HepG2 (cell line): ENCODE measurements around the gene RHBDD1. TPM values are rescaled to one million over a fixed set of nuclear protein-coding genes. Genes with fewer than 3 reads are reported as not detected.
A peak's percentile ranks its signal among the peaks of the same experiment; 100 is the strongest.

Experiments
- ATAC-seq: fragments of 200-7000 bp; cut with Tn5 transposase; 3 replicates; pipeline ENCODE4 v1.9.1; 2020; ENCODE audit warnings: mild to moderate bottlenecking, moderate library complexity
- BruUV-seq: library from RNA; stranded (reverse); fragments of 400-500 nt; replicated peaks from 2 replicates; lab custom pipeline; 2021; lab: Mats Ljungman, UMichigan
- CTCF ChIA-PET: fragments of 300-600 bp; formaldehyde crosslinking; extraction: SDS; loops from one replicate; lab custom pipeline; 2021; ENCODE audit warnings: low total read pairs, inconsistent platforms, low intra/inter-chr PET ratio; lab: Yijun Ruan, JAX
- POLR2A ChIA-PET: fragments of 350-600 bp; sonication (Branson Sonifier 250); formaldehyde crosslinking; loops from one replicate; lab custom pipeline; 2020; ENCODE audit warnings: antibody characterized with exemption, inconsistent platforms; lab: Yijun Ruan, JAX
- DNase-seq: peaks from one replicate; pipeline ENCODE4 v3.0.0-alpha.2; 2015; ENCODE audit warnings: low spot score
- FAIRE-seq: peaks from 3 replicates; lab custom pipeline; 2011; peaks lifted over from hg19 to GRCh38; lab: Jason Lieb, UNC
- H2AFZ ChIP-seq: one replicate; pipeline ENCODE4 v1.6.1; 2011; ENCODE audit warnings: low read length, inconsistent platforms
- H3K27ac ChIP-seq: fragments of 300-600 bp; 3 replicates; pipeline ENCODE4 v1.8.0; 2011; ENCODE audit warnings: mixed run types, mild to moderate bottlenecking, mixed read lengths, low read length, inconsistent platforms; ENCODE audit not compliant: insufficient read depth; ENCODE audit errors: extremely low read length
- H3K27me3 ChIP-seq, 2 experiments: fragments of 200-600 bp in 1 of 2; 2 replicates in 1 of 2; 3 replicates in 1 of 2; pipeline versions ENCODE4 v1.6.0 to v1.8.0; 2011; ENCODE audit warnings: low read length in 2 of 2, mild to moderate bottlenecking in 2 of 2, moderate library complexity in 2 of 2, inconsistent platforms in 1 of 2; ENCODE audit not compliant: insufficient read depth in 2 of 2, control insufficient read depth in 1 of 2
- H3K36me3 ChIP-seq, 2 experiments: fragments of 200-600 bp in 1 of 2; replicated peaks in 1 of 2; 2 replicates in 1 of 2; 3 replicates in 1 of 2; pipeline versions ENCODE4 v1.5.1 to v1.8.0; 2011; ENCODE audit warnings: low read length in 2 of 2, inconsistent platforms in 1 of 2; ENCODE audit not compliant: insufficient read depth in 2 of 2, control insufficient read depth in 1 of 2
- H3K4me1 ChIP-seq: 2 replicates; pipeline ENCODE4 v1.5.1; 2012; ENCODE audit warnings: low read length, inconsistent platforms; ENCODE audit not compliant: insufficient read depth
- H3K4me2 ChIP-seq: 2 replicates; pipeline ENCODE4 v1.6.0; 2011; ENCODE audit warnings: low read depth, low read length, inconsistent platforms
- H3K4me3 ChIP-seq, 3 experiments: fragments of 200-600 bp in 1 of 3; sonication (generic), shearing (Covaris generic) in 1 of 3; replicated peaks in 1 of 3; 2 replicates each; pipeline ENCODE4 v1.5.1; 2011 to 2016; ENCODE audit warnings: low read length in 3 of 3, inconsistent platforms in 2 of 3, low read depth in 2 of 3, mild to moderate bottlenecking in 2 of 3, control low read depth in 1 of 3, mixed read lengths in 1 of 3; ENCODE audit not compliant: insufficient read depth in 1 of 3
- H3K79me2 ChIP-seq: one replicate; pipeline ENCODE4 v1.6.1; 2011; ENCODE audit warnings: low read length, inconsistent platforms; ENCODE audit not compliant: insufficient read depth
- H3K9ac ChIP-seq: 2 replicates; pipeline ENCODE4 v1.6.0; 2011; ENCODE audit warnings: mild to moderate bottlenecking, low read depth, low read length, inconsistent platforms; ENCODE audit not compliant: insufficient read depth
- H3K9me3 ChIP-seq: 2 replicates; pipeline ENCODE4 v1.5.1; 2012; ENCODE audit warnings: mild to moderate bottlenecking, low read length
- H4K20me1 ChIP-seq: 2 replicates; pipeline ENCODE4 v1.6.0; 2011; ENCODE audit warnings: inconsistent platforms, mild to moderate bottlenecking, low read length, moderate library complexity; ENCODE audit not compliant: insufficient read depth
- AGO2 ChIP-seq: fragments of 200-400 bp; formaldehyde crosslinking; optimal IDR thresholded peaks from 2 replicates; pipeline ENCODE3; 2017; ENCODE audit warnings: mild to moderate bottlenecking, low read depth, low read length, moderate library complexity
- FOXO1 ChIP-seq: sonication (generic); formaldehyde crosslinking; IDR thresholded peaks from 2 replicates; pipeline ENCODE4 v1.4.0; 2020; ENCODE audit warnings: missing genetic modification reagents
- GABPB1 ChIP-seq: IDR thresholded peaks from 2 replicates; pipeline ENCODE4 v1.6.1; 2016; ENCODE audit warnings: mild to moderate bottlenecking, missing genetic modification reagents, moderate library complexity, missing compliant biosample characterization
- ISX ChIP-seq: sonication (generic); formaldehyde crosslinking; conservative IDR thresholded peaks from 2 replicates; pipeline ENCODE4 v1.5.0; 2020; ENCODE audit warnings: missing genetic modification reagents
- JUNB ChIP-seq: sonication (generic); formaldehyde crosslinking; IDR thresholded peaks from 2 replicates; pipeline ENCODE4 v1.8.0; 2022; ENCODE audit warnings: missing genetic modification reagents, mild to moderate bottlenecking, borderline replicate concordance
- LCORL ChIP-seq, 2 experiments: fragments of 450-650 bp in 1 of 2; sonication (generic) in 1 of 2; formaldehyde crosslinking in 1 of 2; IDR thresholded peaks; 2 replicates each; pipeline versions ENCODE4 v1.5.0 to v1.6.1; 2017 to 2020; ENCODE audit warnings: antibody characterized with exemption in 1 of 2, missing genetic modification reagents in 1 of 2
- MIER3 ChIP-seq: IDR thresholded peaks from 2 replicates; pipeline ENCODE4 v1.6.1; 2016; ENCODE audit warnings: missing compliant biosample characterization, borderline replicate concordance
- MXD4 ChIP-seq: IDR thresholded peaks from 2 replicates; pipeline ENCODE4 v1.6.1; 2016; ENCODE audit warnings: mild to moderate bottlenecking, missing biosample characterization, missing genetic modification reagents
- POGZ ChIP-seq: sonication (generic); formaldehyde crosslinking; IDR thresholded peaks from 2 replicates; pipeline ENCODE4 v1.4.0; 2020; ENCODE audit warnings: mild to moderate bottlenecking, missing genetic modification reagents
- SALL1 ChIP-seq: sonication (generic); formaldehyde crosslinking; IDR thresholded peaks from 2 replicates; pipeline ENCODE4 v1.8.0; 2022; ENCODE audit warnings: mild to moderate bottlenecking, missing genetic modification reagents
- ZNF382 ChIP-seq: sonication (generic); formaldehyde crosslinking; IDR thresholded peaks from 2 replicates; pipeline ENCODE4 v1.5.0; 2020; ENCODE audit warnings: missing genetic modification reagents, mild to moderate bottlenecking, borderline replicate concordance
- ZNF446 ChIP-seq: sonication (generic); formaldehyde crosslinking; IDR thresholded peaks from 2 replicates; pipeline ENCODE4 v1.5.0; 2020; ENCODE audit warnings: mild to moderate bottlenecking, missing genetic modification reagents
- WGBS: methylation state at CpG from one replicate; pipeline ENCODE4 v1.1.6; 2017; ENCODE audit warnings: low lambda C conversion rate; 5-methylcytosine and 5-hydroxymethylcytosine counted together
- in situ Hi-C: cut with HindIII; loops from 2 replicates; pipeline ENCODE4 v1.10.0; 2017; ENCODE audit warnings: low pct_unique_long_range_greater_than_20kb; ENCODE audit not compliant: extremely low pct_ligation_motif_present
- intact Hi-C: fragments of 100-400 bp; cut with micrococcal nuclease; formaldehyde crosslinking; loops from one replicate; pipeline ENCODE4 v1.10.0; 2022; ENCODE audit not compliant: unreplicated experiment
- polyA plus RNA-seq, 8 experiments: library from polyadenylated mRNA; depleted of rRNA in 3 of 8; stranded (reverse) in 7 of 8; unstranded in 1 of 8; fragments of >200 nt; fragmentation: Illumina TruSeq in 4 of 8; extraction: Trizol in 4 of 8; gene quantifications; 2 replicates each; pipeline versions ENCODE4 v1.2.1 to v1.2.3, GENCODE V29; 2011 to 2016; ENCODE audit warnings: low read depth in 4 of 8, missing spikeins in 1 of 8, mixed read lengths in 1 of 8; ENCODE audit not compliant: insufficient read depth in 1 of 8
- total RNA-seq, 5 experiments: library from RNA; depleted of rRNA; stranded (reverse); fragments of >200 nt; fragmentation: Illumina TruSeq; extraction: Trizol; gene quantifications; 2 replicates each; pipeline ENCODE4 v1.2.3, GENCODE V29; 2016; ENCODE audit warnings: low read depth in 1 of 5
- TF ChIP-seq, protein P1 (sequence below): sonication (generic); formaldehyde crosslinking; IDR thresholded peaks from 2 replicates; pipeline ENCODE4 v1.9.0; 2021; ENCODE audit warnings: missing genetic modification reagents, borderline replicate concordance
- TF ChIP-seq, protein P2 (sequence below): IDR thresholded peaks from 2 replicates; pipeline ENCODE4 v1.6.1; 2016; ENCODE audit warnings: low read depth
- TF ChIP-seq, protein P3 (sequence below): sonication (generic); formaldehyde crosslinking; IDR thresholded peaks from 2 replicates; pipeline ENCODE4 v1.5.0; 2020; ENCODE audit warnings: missing genetic modification reagents
- TF ChIP-seq, protein P4 (sequence below): sonication (generic); formaldehyde crosslinking; IDR thresholded peaks from 2 replicates; pipeline ENCODE4 v1.5.1; 2020; ENCODE audit warnings: mild to moderate bottlenecking, missing genetic modification reagents, moderate library complexity

The RHBDD1 gene
- total and polyA plus RNA-seq, 2 of the 13 experiments (the other 11 are each of a cell fraction or from before 2014, with no cell fraction given) = 8.2 to 9.5 TPM

DNA sequence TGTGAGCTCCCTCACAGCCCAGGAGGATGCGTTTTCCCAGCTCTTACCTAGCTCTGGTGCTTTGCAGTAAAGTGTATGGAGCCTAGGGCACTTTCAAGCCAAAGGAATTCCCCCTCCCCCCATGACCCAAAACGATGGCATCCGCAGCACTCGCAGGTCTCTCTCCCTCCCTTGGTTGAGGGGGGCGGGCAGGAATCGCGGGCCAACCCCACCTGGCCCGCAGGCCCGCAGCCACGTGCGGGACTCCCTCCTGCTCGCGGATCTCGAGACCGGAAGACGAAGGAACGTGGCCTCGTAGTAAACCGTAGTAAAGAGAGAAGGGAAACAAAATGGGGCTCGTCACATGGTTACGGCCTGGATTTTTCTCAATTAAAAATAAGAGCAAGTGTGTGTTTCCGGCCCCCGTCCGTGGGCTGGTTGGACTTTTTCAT is 44.8 kb upstream of the RHBDD1 start:
- ChIA-PET CTCF (no interaction called here), POLR2A (interaction anchor here (1.0 to 3.0 kb wide), 3 partner anchors 9 to 58 kb away, joined by 4 to 17 read pairs (median 4); partner anchors contain the start of gene IRS1)
- H3K27ac ChIP-seq = no peak overlapping the region
- no peaks in the 10 kb centered on the region for H3K27me3 ChIP-seq
- peaks cover 69% of the 10 kb centered on the region for H3K4me1 ChIP-seq
- no peaks in the 10 kb centered on the region for H4K20me1 ChIP-seq
- no peak overlapping the region for H2AFZ ChIP-seq
- no peak for DNase-seq
- no peak for FAIRE-seq
- H3K36me3 ChIP-seq = peaks cover 0 to 6% of the 10 kb centered on the region in 2 experiments; a peak in 2 of 5 replicates
- intact Hi-C loops (no loop called here), in situ Hi-C loops (loop anchor here (10.0 kb wide), 3 partner anchors 56 to 576 kb away; no protein-coding TSS in a partner anchor)
- H3K9ac ChIP-seq = no peak overlapping the region
- 98% methylated on average over 24 of the region's 24 CpGs for WGBS
- no peaks in the 10 kb centered on the region for H3K9me3 ChIP-seq
- H3K79me2 ChIP-seq = peaks cover 59% of the 10 kb centered on the region
- H3K4me3 ChIP-seq = no peak overlapping the region
- ATAC-seq = no peak
- BruUV-seq = no TSS peak
- no peak overlapping the region for H3K4me2 ChIP-seq
- TF ChIP-seq, protein P1, sequence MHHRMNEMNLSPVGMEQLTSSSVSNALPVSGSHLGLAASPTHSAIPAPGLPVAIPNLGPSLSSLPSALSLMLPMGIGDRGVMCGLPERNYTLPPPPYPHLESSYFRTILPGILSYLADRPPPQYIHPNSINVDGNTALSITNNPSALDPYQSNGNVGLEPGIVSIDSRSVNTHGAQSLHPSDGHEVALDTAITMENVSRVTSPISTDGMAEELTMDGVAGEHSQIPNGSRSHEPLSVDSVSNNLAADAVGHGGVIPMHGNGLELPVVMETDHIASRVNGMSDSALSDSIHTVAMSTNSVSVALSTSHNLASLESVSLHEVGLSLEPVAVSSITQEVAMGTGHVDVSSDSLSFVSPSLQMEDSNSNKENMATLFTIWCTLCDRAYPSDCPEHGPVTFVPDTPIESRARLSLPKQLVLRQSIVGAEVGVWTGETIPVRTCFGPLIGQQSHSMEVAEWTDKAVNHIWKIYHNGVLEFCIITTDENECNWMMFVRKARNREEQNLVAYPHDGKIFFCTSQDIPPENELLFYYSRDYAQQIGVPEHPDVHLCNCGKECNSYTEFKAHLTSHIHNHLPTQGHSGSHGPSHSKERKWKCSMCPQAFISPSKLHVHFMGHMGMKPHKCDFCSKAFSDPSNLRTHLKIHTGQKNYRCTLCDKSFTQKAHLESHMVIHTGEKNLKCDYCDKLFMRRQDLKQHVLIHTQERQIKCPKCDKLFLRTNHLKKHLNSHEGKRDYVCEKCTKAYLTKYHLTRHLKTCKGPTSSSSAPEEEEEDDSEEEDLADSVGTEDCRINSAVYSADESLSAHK (CRISPR knock-in tag) = no peak
- no peak for TF ChIP-seq JUNB
- no peak for TF ChIP-seq ISX (CRISPR knock-in tag)
- TF ChIP-seq MIER3 (CRISPR knock-in tag) = no peak
- peak; percentile 40 for TF ChIP-seq AGO2
- TF ChIP-seq, protein P2, sequence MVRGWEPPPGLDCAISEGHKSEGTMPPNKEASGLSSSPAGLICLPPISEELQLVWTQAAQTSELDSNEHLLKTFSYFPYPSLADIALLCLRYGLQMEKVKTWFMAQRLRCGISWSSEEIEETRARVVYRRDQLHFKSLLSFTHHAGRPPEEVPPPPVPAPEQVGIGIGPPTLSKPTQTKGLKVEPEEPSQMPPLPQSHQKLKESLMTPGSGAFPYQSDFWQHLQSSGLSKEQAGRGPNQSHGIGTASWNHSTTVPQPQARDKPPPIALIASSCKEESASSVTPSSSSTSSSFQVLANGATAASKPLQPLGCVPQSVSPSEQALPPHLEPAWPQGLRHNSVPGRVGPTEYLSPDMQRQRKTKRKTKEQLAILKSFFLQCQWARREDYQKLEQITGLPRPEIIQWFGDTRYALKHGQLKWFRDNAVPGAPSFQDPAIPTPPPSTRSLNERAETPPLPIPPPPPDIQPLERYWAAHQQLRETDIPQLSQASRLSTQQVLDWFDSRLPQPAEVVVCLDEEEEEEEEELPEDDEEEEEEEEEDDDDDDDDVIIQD (CRISPR knock-in tag) = peak; percentile 74
- TF ChIP-seq FOXO1 (CRISPR knock-in tag) = no peak
- peak; percentile 84 for TF ChIP-seq POGZ (CRISPR knock-in tag)
- no peak for TF ChIP-seq MXD4 (CRISPR knock-in tag)
- no peak for TF ChIP-seq ZNF382
- TF ChIP-seq GABPB1 (CRISPR knock-in tag) = no peak
- TF ChIP-seq, protein P3, sequence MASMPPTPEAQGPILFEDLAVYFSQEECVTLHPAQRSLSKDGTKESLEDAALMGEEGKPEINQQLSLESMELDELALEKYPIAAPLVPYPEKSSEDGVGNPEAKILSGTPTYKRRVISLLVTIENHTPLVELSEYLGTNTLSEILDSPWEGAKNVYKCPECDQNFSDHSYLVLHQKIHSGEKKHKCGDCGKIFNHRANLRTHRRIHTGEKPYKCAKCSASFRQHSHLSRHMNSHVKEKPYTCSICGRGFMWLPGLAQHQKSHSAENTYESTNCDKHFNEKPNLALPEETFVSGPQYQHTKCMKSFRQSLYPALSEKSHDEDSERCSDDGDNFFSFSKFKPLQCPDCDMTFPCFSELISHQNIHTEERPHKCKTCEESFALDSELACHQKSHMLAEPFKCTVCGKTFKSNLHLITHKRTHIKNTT = no peak
- TF ChIP-seq LCORL (IDR thresholded peaks at IDR 0.05) = no peak
- no peak for TF ChIP-seq LCORL (CRISPR knock-in tag; IDR thresholded peaks at IDR 0.05)
- no peak for TF ChIP-seq ZNF446 (CRISPR knock-in tag)
- TF ChIP-seq, protein P4, sequence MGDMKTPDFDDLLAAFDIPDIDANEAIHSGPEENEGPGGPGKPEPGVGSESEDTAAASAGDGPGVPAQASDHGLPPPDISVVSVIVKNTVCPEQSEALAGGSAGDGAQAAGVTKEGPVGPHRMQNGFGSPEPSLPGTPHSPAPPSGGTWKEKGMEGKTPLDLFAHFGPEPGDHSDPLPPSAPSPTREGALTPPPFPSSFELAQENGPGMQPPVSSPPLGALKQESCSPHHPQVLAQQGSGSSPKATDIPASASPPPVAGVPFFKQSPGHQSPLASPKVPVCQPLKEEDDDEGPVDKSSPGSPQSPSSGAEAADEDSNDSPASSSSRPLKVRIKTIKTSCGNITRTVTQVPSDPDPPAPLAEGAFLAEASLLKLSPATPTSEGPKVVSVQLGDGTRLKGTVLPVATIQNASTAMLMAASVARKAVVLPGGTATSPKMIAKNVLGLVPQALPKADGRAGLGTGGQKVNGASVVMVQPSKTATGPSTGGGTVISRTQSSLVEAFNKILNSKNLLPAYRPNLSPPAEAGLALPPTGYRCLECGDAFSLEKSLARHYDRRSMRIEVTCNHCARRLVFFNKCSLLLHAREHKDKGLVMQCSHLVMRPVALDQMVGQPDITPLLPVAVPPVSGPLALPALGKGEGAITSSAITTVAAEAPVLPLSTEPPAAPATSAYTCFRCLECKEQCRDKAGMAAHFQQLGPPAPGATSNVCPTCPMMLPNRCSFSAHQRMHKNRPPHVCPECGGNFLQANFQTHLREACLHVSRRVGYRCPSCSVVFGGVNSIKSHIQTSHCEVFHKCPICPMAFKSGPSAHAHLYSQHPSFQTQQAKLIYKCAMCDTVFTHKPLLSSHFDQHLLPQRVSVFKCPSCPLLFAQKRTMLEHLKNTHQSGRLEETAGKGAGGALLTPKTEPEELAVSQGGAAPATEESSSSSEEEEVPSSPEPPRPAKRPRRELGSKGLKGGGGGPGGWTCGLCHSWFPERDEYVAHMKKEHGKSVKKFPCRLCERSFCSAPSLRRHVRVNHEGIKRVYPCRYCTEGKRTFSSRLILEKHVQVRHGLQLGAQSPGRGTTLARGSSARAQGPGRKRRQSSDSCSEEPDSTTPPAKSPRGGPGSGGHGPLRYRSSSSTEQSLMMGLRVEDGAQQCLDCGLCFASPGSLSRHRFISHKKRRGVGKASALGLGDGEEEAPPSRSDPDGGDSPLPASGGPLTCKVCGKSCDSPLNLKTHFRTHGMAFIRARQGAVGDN (CRISPR knock-in tag) = peak; percentile 40; the same call in 1 of the 2 replicates
- TF ChIP-seq SALL1 (CRISPR knock-in tag) = no peak
